A549 (cell line): Measurements from ENCODE around the gene IGF1R.

Experiments used
- BHLHE40 ChIP-seq: IDR thresholded peaks from 2 replicates; pipeline ENCODE4 v1.6.1; 2012; ENCODE audit warnings: low read depth, low read length, inconsistent platforms
- CBX8 ChIP-seq: fragments of 200-600 bp; sonication (generic); IDR thresholded peaks from 2 replicates; pipeline ENCODE4 v1.6.1; 2016
- CEBPB ChIP-seq, 2 experiments: fragments of >200 bp in 1 of 2; sonication (Bioruptor Twin) in 1 of 2; formaldehyde crosslinking in 1 of 2; IDR thresholded peaks; 2 replicates each; pipeline ENCODE4 v1.6.1; 2012 to 2016
- EP300 ChIP-seq, 2 experiments: fragments of >200 bp; sonication (Bioruptor Twin); formaldehyde crosslinking; IDR thresholded peaks; 2 replicates in 1 of 2; 3 replicates in 1 of 2; pipeline ENCODE4 v1.6.1; 2016 to 2017
- HOXA7 ChIP-seq: fragments of 250-450 bp; sonication (Bioruptor Pico); IDR thresholded peaks from 2 replicates; pipeline ENCODE4 v1.5.0; 2020; ENCODE audit warnings: mild to moderate bottlenecking, moderate library complexity
- JUN ChIP-seq, 2 experiments: fragments of >200 bp; sonication (Bioruptor Twin); formaldehyde crosslinking; IDR thresholded peaks; 2 replicates in 1 of 2; 3 replicates in 1 of 2; pipeline ENCODE4 v1.6.1; 2016 to 2017
- KDM5A ChIP-seq: fragments of 200-600 bp; sonication (generic); IDR thresholded peaks from 2 replicates; pipeline ENCODE4 v1.6.1; 2016; ENCODE audit warnings: antibody characterized with exemption, mild to moderate bottlenecking
- MYC ChIP-seq: IDR thresholded peaks from 2 replicates; pipeline ENCODE4 v1.6.1; 2012; ENCODE audit warnings: mild to moderate bottlenecking, inconsistent platforms, low read length, improper control_type of control experiment, borderline replicate concordance
- POLR2A ChIP-seq: IDR thresholded peaks from 2 replicates; pipeline ENCODE4 v1.6.1; 2012; ENCODE audit warnings: mild to moderate bottlenecking, low read length
- POLR2AphosphoS2 ChIP-seq: conservative IDR thresholded peaks from 2 replicates; pipeline ENCODE4 v1.6.1; 2012; ENCODE audit warnings: low read length, improper control_type of control experiment, inconsistent platforms
- TF ChIP-seq, protein P1 (sequence below): fragments of >200 bp; sonication (Bioruptor Twin); formaldehyde crosslinking; IDR thresholded peaks from 3 replicates; pipeline ENCODE4 v1.5.1; 2016

DNA sequence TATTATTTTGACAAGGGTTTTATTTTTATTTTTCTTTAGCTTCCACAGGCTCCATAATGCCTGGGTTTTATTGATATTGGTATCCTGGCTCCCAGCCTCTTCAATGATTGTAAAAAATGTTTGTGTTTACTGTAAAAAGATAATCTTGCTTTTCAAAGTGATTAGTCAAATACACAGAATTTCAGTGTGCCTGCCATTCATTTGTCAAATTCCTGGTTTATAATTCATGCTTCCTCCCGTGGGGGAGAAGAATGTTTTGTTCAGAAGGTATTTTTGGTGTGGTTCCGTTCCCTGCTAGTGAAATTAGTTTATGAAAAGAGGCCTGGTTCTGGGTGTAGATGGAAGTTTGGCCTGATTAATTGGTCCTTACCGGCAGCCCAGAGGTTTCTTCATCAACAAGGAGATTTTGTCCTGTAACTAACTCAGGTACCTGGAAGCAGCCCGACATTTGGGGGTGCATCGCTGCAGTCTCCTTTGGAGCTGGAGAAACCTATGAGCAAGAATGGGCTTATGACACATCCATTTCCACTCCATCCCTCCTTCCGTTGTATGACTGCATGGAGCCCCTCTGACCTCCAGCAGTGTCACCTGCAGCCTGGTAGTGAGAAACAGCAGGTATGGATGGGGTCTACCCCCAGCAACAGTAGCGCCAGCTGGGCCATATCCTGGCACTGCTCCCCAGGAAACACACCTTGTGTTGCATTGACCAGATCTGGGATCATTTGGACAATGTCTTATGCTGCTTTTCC lies 257.8 kb downstream of the IGF1R start:
- TF ChIP-seq, protein P1, sequence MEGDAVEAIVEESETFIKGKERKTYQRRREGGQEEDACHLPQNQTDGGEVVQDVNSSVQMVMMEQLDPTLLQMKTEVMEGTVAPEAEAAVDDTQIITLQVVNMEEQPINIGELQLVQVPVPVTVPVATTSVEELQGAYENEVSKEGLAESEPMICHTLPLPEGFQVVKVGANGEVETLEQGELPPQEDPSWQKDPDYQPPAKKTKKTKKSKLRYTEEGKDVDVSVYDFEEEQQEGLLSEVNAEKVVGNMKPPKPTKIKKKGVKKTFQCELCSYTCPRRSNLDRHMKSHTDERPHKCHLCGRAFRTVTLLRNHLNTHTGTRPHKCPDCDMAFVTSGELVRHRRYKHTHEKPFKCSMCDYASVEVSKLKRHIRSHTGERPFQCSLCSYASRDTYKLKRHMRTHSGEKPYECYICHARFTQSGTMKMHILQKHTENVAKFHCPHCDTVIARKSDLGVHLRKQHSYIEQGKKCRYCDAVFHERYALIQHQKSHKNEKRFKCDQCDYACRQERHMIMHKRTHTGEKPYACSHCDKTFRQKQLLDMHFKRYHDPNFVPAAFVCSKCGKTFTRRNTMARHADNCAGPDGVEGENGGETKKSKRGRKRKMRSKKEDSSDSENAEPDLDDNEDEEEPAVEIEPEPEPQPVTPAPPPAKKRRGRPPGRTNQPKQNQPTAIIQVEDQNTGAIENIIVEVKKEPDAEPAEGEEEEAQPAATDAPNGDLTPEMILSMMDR, result no peak
- TF ChIP-seq JUN (IDR thresholded peaks at IDR 0.05) (no peak), POLR2A (no peak), CBX8 (no peak), MYC (no peak), POLR2AphosphoS2 (no peak), EP300 (IDR thresholded peaks at IDR 0.05) (0 out of 5 replicates have a peak, but pooled peaks of 1 of the 2 experiments have one; percentile 14), CEBPB (IDR thresholded peaks at IDR 0.05) (no peak), KDM5A (no peak), BHLHE40 (no peak), HOXA7 (no peak)
